ENCODE results near the gene CFAP53. TPM values are rescaled to one million over a fixed set of nuclear protein-coding genes. Genes with fewer than 3 reads are reported as not detected.

The CFAP53 gene
- total RNA-seq, 1 donor from 2014 or later, result 0.26 TPM

- H3K27me3 ChIP-seq (ENCODE audit: control insufficient read depth, insufficient read depth, low read length), result peaks cover 5% of the 10 kb centered on the region
- peak; percentile 54 for DNase-seq (ENCODE audit: low read depth)
- no peaks in the 10 kb centered on the region for H3K36me3 ChIP-seq (ENCODE audit: control insufficient read depth, insufficient read depth, low read length)
- no peak overlapping the region for H3K4me3 ChIP-seq (ENCODE audit: low read depth, low read length)
- peak; percentile 69 for TF ChIP-seq CTCF (IDR thresholded peaks at IDR 0.05; ENCODE audit: insufficient read depth, low read length, severe bottlenecking)
- peak; percentile 89 for FAIRE-seq
Observed at GRCh38 chr18:50218432-50219197, 47.7 kb downstream of the CFAP53 start.

- DNase-seq (ENCODE audit: low read depth) (no peak), FAIRE-seq (no peak)
- Histone ChIP-seq H3K27me3 (ENCODE audit: control insufficient read depth, insufficient read depth, low read length) (peaks cover 2% of the 10 kb centered on the region), H3K4me3 (ENCODE audit: low read depth, low read length) (no peak overlapping the region), H3K36me3 (ENCODE audit: control insufficient read depth, insufficient read depth, low read length) (no peaks in the 10 kb centered on the region)
- no peak for TF ChIP-seq CTCF (IDR thresholded peaks at IDR 0.05; ENCODE audit: insufficient read depth, low read length, severe bottlenecking)
Observed at GRCh38 chr18:50209311-50209710, 57.0 kb downstream of the CFAP53 start.

DNA sequence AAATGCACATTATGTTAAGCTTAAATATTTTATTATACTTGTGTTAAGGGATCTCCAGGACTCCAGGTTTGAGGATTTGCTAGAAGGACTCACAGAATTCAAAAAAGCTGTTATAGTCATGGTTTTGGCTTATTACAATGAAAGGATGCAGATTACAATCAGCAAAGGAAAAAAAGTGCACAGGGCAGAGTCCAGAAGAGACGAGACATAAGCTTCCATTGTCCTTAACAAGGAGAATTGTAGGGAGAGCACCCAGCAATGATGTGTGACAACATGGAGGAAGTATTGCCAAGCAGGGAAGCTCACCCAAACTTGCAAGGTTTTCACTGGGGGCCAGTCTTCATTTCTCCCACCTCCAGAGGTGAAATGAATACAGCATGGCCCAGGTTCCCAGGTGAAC lies 58.6 kb downstream of the CFAP53 start:
- Histone ChIP-seq H3K4me3 (ENCODE audit: low read depth, low read length) (no peak overlapping the region), H3K36me3 (ENCODE audit: control insufficient read depth, insufficient read depth, low read length) (no peaks in the 10 kb centered on the region), H3K27me3 (ENCODE audit: control insufficient read depth, insufficient read depth, low read length) (peaks cover 3% of the 10 kb centered on the region)
- TF ChIP-seq CTCF (IDR thresholded peaks at IDR 0.05; ENCODE audit: insufficient read depth, low read length, severe bottlenecking), result no peak
- FAIRE-seq (no peak), DNase-seq (ENCODE audit: low read depth) (no peak)

DNA sequence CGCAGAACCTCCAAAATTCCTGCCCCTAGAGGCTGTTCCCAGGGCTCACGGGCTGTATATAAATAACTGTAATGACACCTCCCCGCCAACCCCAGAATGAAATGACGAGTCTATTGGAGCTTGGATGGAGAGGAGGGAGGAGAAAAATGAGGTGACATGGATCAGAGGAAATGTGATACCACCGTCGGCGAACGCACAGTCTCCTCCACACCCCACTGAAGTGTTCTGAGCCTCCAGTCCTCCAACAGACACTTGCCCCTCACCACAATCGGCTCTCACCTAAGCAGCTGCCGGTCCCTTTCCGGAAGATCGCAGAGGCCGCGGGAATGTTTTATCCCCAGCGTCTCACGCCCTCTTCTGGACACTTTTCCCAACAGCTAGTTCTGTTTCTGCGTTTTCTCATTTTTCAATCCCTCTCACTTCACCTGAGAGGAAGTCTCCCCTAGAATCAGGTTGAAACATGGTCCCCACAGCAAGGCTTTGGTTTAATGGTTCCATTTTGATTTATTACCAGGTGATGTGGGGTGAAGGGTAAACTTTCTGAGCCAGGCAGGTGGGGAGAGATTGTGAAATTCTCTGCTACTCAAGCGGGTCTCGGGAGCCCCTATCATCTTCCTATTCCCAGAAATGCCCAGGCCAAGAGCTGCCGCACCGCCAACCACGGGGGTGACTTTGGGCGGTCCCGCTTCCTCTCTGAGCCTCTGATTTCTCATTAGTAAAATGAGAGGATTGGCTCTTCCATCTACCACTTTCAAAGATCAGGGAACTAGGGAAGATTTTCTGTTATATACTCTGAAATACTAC lies 62.3 kb downstream of the CFAP53 start:
- FAIRE-seq, result no peak
- peak; percentile 86 for TF ChIP-seq CTCF (IDR thresholded peaks at IDR 0.05; ENCODE audit: insufficient read depth, low read length, severe bottlenecking)
- Histone ChIP-seq H3K27me3 (ENCODE audit: control insufficient read depth, insufficient read depth, low read length) (peaks cover 3% of the 10 kb centered on the region), H3K36me3 (ENCODE audit: control insufficient read depth, insufficient read depth, low read length) (no peaks in the 10 kb centered on the region), H3K4me3 (ENCODE audit: low read depth, low read length) (no peak overlapping the region)
- peak; percentile 45 for DNase-seq (ENCODE audit: low read depth)

GRCh38 chr18:50201476-50202018 lies 64.7 kb downstream of the CFAP53 start:
- H3K36me3 ChIP-seq (ENCODE audit: control insufficient read depth, insufficient read depth, low read length), result no peaks in the 10 kb centered on the region
- peaks cover 3% of the 10 kb centered on the region for H3K27me3 ChIP-seq (ENCODE audit: control insufficient read depth, insufficient read depth, low read length)
- no peak overlapping the region for H3K4me3 ChIP-seq (ENCODE audit: low read depth, low read length)
- DNase-seq (ENCODE audit: low read depth), result no peak
- no peak for TF ChIP-seq CTCF (IDR thresholded peaks at IDR 0.05; ENCODE audit: insufficient read depth, low read length, severe bottlenecking)
- no peak for FAIRE-seq
